Ishikawa (cell line): Measurements from ENCODE around the gene DCAF17.

ENCODE experiments used
- CREB1 ChIP-seq: IDR thresholded peaks from 2 replicates; pipeline ENCODE4 v1.6.1; 2012; ENCODE audit warnings: low read depth
- EP300 ChIP-seq: IDR thresholded peaks from 2 replicates; pipeline ENCODE4 v1.6.1; 2012; ENCODE audit warnings: borderline replicate concordance
- FOXM1 ChIP-seq: IDR thresholded peaks from 2 replicates; pipeline ENCODE4 v1.6.1; 2012; ENCODE audit warnings: low read depth, borderline replicate concordance
- RAD21 ChIP-seq: IDR thresholded peaks from 2 replicates; pipeline ENCODE4 v1.6.1; 2012; ENCODE audit warnings: low read depth
- REST ChIP-seq: IDR thresholded peaks from 2 replicates; pipeline ENCODE4 v1.6.1; 2012; ENCODE audit warnings: low read depth, mild to moderate bottlenecking
- TAF1 ChIP-seq: IDR thresholded peaks from 2 replicates; pipeline ENCODE4 v1.6.1; 2012; ENCODE audit warnings: low read depth, mild to moderate bottlenecking
- TCF12 ChIP-seq: IDR thresholded peaks from 2 replicates; pipeline ENCODE4 v1.6.1; 2012; ENCODE audit warnings: low read depth
- USF1 ChIP-seq: IDR thresholded peaks from 2 replicates; pipeline ENCODE4 v1.6.1; 2012
- ZBTB7A ChIP-seq: IDR thresholded peaks from 2 replicates; pipeline ENCODE4 v1.6.1; 2012; ENCODE audit warnings: low read depth
- TF ChIP-seq, protein P1 (sequence below): IDR thresholded peaks from 2 replicates; pipeline ENCODE4 v1.6.1; 2012

- TF ChIP-seq RAD21 (no peak), TCF12 (no peak), TAF1 (no peak), CREB1 (no peak), EP300 (no peak), ZBTB7A (no peak), REST (no peak), FOXM1 (no peak), USF1 (no peak)
- TF ChIP-seq, protein P1, sequence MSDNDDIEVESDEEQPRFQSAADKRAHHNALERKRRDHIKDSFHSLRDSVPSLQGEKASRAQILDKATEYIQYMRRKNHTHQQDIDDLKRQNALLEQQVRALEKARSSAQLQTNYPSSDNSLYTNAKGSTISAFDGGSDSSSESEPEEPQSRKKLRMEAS, result no peak
Observed at GRCh38 chr2:171412571-171413175, 21.4 kb upstream of the DCAF17 start.
